AG04450 (cell line): ENCODE results near the gene USH1C. TPM values are rescaled to one million over a fixed set of nuclear protein-coding genes. Genes with fewer than 3 reads are reported as not detected.

Experiments used
- CTCF ChIA-PET: fragments of 300-600, 350-600 bp; formaldehyde crosslinking; extraction: SDS; loops from one replicate; lab custom pipeline; 2022; ENCODE audit warnings: antibody characterized with exemption, inconsistent platforms; lab: Charles Lee
- POLR2A ChIA-PET: fragments of 350-600 bp; formaldehyde crosslinking; extraction: SDS; loops from one replicate; lab custom pipeline; 2021; ENCODE audit warnings: antibody characterized with exemption, inconsistent platforms; lab: Yijun Ruan, JAX
- DNase-seq: peaks from one replicate; pipeline ENCODE4 v3.0.0-alpha.2; 2011; ENCODE audit warnings: low read depth, low spot score
- H3K27ac ChIP-seq: one replicate; pipeline ENCODE4 v1.5.1; 2012; ENCODE audit warnings: low read depth, low read length, control low read depth
- H3K27me3 ChIP-seq: one replicate; pipeline ENCODE4 v1.6.0; 2012; ENCODE audit warnings: low read length; ENCODE audit not compliant: control insufficient read depth, insufficient read depth
- H3K4me3 ChIP-seq: 2 replicates; pipeline ENCODE4 v1.5.1; 2011; ENCODE audit warnings: mild to moderate bottlenecking, low read depth, low read length, control low read depth
- H3K9me3 ChIP-seq: 2 replicates; pipeline ENCODE4 v1.5.1; 2012; ENCODE audit warnings: low read length; ENCODE audit not compliant: control insufficient read depth, insufficient read depth
- CTCF ChIP-seq: IDR thresholded peaks from 2 replicates; pipeline ENCODE4 v1.5.1; 2011; ENCODE audit warnings: low read depth, low read length, control low read depth, inconsistent platforms
- polyA plus RNA-seq: library from polyadenylated mRNA; depleted of rRNA; stranded (reverse); fragments of >200 nt; gene quantifications from 2 replicates; pipeline ENCODE4 v1.2.3, GENCODE V29; 2011

USH1C gene
- polyA plus RNA-seq, 1 experiment, result not detected

- no peaks in the 10 kb centered on the region for H3K9me3 ChIP-seq
- POLR2A ChIA-PET, result no interaction called here
- DNase-seq, result no peak
- no peak overlapping the region for H3K27ac ChIP-seq
- no peak overlapping the region for H3K4me3 ChIP-seq
- CTCF ChIA-PET, result interaction anchor here (2.3 to 2.9 kb wide), 2 partner anchors 142 to 296 kb away, joined by 11 to 22 read pairs; no protein-coding TSS in a partner anchor
- no peak for TF ChIP-seq CTCF
- peaks cover 8% of the 10 kb centered on the region for H3K27me3 ChIP-seq
Observed at GRCh38 chr11:17526326-17526725, 17.9 kb downstream of the USH1C start.

GRCh38 chr11:17525570-17525969 lies 18.6 kb downstream of the USH1C start:
- POLR2A ChIA-PET, result no interaction called here
- no peak overlapping the region for H3K4me3 ChIP-seq
- no peak overlapping the region for H3K27ac ChIP-seq
- H3K27me3 ChIP-seq, result peaks cover 8% of the 10 kb centered on the region
- no peaks in the 10 kb centered on the region for H3K9me3 ChIP-seq
- DNase-seq, result no peak
- no peak for TF ChIP-seq CTCF
- CTCF ChIA-PET, result interaction anchor here (2.3 kb wide), 1 partner anchor 142 kb away, joined by 11 read pairs; no protein-coding TSS in a partner anchor

GRCh38 chr11:17524221-17524620 lies 20.0 kb downstream of the USH1C start:
- POLR2A ChIA-PET, result no interaction called here
- no peak for TF ChIP-seq CTCF
- Histone ChIP-seq H3K27ac (no peak overlapping the region), H3K4me3 (no peak overlapping the region), H3K9me3 (no peaks in the 10 kb centered on the region), H3K27me3 (no peaks in the 10 kb centered on the region)
- DNase-seq, result no peak
- CTCF ChIA-PET, result interaction anchor here (2.3 kb wide), 1 partner anchor 140 kb away, joined by 11 read pairs; no protein-coding TSS in a partner anchor

- ChIA-PET POLR2A (no interaction called here), CTCF (no interaction called here)
- H3K9me3 ChIP-seq, result no peaks in the 10 kb centered on the region; the same call in 1 of the 2 replicates
- no peak for TF ChIP-seq CTCF
- no peak for DNase-seq
- H3K4me3 ChIP-seq, result no peak overlapping the region
- H3K27me3 ChIP-seq, result no peaks in the 10 kb centered on the region
- no peak overlapping the region for H3K27ac ChIP-seq
Observed at GRCh38 chr11:17522655-17523054, 21.6 kb downstream of the USH1C start.

GRCh38 chr11:17521106-17521900 lies 22.9 kb downstream of the USH1C start:
- POLR2A ChIA-PET, result no interaction called here
- CTCF ChIA-PET, result no interaction called here
- no peak for TF ChIP-seq CTCF
- Histone ChIP-seq H3K9me3 (no peaks in the 10 kb centered on the region; the same call in 1 of the 2 replicates), H3K4me3 (no peak overlapping the region), H3K27ac (no peak overlapping the region), H3K27me3 (peaks cover 5% of the 10 kb centered on the region)
- DNase-seq, result no peak
